ENCODE results near the gene PCDHGB2.
"Not testable (repeated sequence)": the region's sequence is repeated elsewhere in the genome, so short reads cannot be mapped to it uniquely, and the experiment has no call there.

The PCDHGB2 gene

DNA sequence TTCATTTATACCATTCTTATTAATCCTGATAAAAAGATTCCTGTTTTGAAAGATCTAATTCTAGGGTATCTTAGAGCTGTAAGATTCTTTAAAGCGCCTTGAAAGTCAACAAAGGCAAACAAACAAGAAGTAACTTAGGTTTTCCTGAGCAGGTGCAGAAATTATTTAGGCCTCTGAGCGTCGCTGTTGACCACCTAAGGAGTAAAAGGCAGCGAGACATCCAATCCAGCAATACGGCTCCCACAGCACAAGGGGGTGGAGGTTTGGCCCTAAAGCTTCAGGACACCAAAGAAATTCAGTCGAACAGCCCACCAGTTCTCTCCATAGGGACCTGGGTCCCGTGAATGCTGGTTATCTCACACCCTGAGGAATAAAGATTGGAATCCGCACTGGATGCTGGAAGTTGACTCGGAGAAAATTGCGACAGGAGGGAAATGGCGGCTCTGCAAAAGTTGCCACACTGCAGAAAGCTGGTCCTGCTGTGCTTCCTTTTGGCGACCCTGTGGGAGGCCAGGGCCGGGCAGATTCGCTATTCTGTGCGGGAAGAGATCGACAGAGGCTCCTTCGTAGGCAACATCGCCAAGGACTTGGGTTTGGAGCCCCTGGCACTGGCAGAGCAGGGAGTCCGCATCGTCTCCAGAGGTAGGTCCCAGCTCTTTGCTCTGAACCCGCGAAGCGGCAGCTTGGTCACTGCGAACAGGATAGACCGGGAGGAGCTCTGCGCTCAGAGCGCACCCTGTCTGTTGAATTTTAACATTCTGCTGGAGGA lies 21.1 kb upstream of the PCDHGB2 start, which contains the start of gene PCDHGA2:
TSS of gene PCDHGA2 (plus strand) at position 223 of the 769 bp plus-strand sequence.
- H3K4me1 ChIP-seq (ENCODE audit: insufficient read depth, low read length) = no peaks in the 10 kb centered on the region
- no peak within 1 kb of the TSS for H3K4me3 ChIP-seq (ENCODE audit: low read length)
- H3K36me3 ChIP-seq (ENCODE audit: insufficient read depth, low read depth, low read length) = no peaks in the 10 kb centered on the region
- no peak within 1 kb of the TSS for H3K9ac ChIP-seq (ENCODE audit: low read depth, low read length)
- peaks cover 60% of the 10 kb centered on the region for H3K9me3 ChIP-seq (ENCODE audit: insufficient read depth, low read depth, low read length)
- H3K27me3 ChIP-seq (ENCODE audit: insufficient read depth, low read length) = no peaks in the 10 kb centered on the region
- no peak within 1 kb of the TSS for H3K27ac ChIP-seq (ENCODE audit: low read length)

DNA sequence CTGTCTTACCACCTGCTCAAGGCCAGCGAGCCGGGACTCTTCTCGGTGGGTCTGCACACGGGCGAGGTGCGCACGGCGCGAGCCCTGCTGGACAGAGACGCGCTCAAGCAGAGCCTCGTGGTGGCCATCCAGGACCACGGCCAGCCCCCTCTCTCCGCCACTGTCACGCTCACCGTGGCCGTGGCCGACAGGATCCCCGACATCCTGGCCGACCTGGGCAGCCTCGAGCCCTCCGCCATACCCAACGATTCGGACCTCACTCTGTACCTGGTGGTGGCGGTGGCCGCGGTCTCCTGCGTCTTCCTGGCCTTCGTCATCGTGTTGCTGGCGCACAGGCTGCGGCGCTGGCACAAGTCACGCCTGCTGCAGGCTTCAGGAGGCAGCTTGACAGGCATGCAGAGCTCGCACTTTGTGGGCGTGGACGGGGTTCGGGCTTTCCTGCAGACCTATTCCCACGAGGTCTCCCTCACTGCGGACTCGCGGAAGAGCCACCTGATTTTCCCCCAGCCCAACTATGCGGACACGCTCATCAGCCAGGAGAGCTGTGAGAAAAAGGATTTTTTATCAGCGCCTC lies 18.9 kb upstream of the PCDHGB2 start:
- not testable (repeated sequence) for H3K27ac ChIP-seq (ENCODE audit: low read length); H3K9ac ChIP-seq (ENCODE audit: low read depth, low read length); H3K4me1 ChIP-seq (ENCODE audit: insufficient read depth, low read length); H3K4me3 ChIP-seq (ENCODE audit: low read length); H3K27me3 ChIP-seq (ENCODE audit: insufficient read depth, low read length); H3K36me3 ChIP-seq (ENCODE audit: insufficient read depth, low read depth, low read length)
- peaks cover 60% of the 10 kb centered on the region for H3K9me3 ChIP-seq (ENCODE audit: insufficient read depth, low read depth, low read length)

DNA sequence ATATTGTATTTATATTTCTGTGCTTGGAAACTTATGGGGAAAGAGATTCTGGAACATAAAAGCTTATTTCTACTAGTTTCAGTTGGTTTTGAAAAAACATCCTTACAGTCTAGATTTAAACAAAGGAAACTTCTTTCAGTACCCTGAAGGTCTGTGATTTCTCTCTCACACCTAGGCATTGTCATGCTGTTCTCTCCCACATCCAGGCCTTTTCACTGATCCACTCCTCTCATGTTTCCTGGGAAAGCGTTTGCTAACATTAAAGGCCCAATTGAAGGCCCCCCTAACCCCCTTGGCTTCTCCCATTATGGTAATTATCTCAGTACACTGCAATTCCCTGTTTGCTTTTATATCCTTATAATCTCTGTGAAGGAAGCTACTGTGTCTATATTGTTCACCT lies 17.0 kb upstream of the PCDHGB2 start:
- H3K4me3 ChIP-seq (ENCODE audit: low read length) = no peak overlapping the region
- no peaks in the 10 kb centered on the region for H3K36me3 ChIP-seq (ENCODE audit: insufficient read depth, low read depth, low read length)
- H3K27ac ChIP-seq (ENCODE audit: low read length) = no peak overlapping the region
- no peak overlapping the region for H3K9ac ChIP-seq (ENCODE audit: low read depth, low read length)
- no peaks in the 10 kb centered on the region for H3K4me1 ChIP-seq (ENCODE audit: insufficient read depth, low read length)
- no peaks in the 10 kb centered on the region for H3K27me3 ChIP-seq (ENCODE audit: insufficient read depth, low read length)
- peaks cover 65% of the 10 kb centered on the region for H3K9me3 ChIP-seq (ENCODE audit: insufficient read depth, low read depth, low read length)

DNA sequence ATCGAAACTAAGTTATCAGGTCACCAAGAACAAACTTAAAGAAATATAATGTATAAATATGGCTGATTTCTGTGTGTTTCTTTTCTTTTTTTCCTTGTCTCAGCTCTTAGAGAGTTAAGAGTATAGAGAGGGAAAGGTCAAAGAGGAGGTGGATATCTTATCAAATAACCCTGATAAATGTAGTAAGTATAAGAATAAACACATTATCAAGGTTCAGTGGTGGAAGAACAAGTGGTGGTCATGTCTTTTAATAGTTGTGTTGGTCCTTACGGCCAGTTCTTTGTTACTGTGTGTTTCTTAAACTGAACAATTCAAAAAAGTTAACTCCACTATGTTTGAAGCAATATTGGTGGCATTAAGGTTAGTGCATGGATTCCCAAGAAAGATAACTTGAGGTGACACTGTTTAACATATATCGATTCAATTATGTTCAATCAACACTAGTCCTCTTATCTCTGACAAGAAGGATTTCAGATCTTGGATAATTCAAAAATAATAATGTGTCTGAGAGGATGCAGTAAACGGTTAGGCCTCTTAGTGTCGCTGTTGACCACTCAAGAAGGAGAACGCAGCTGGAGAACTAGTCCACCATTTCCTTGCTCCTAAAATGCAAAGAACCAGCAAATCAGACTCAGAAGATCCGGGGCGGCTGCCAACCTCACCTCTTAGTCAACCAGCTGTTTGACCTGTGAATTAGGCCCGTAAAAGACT lies 16.4 kb upstream of the PCDHGB2 start, which contains the start of gene PCDHGA3:
TSS of gene PCDHGA3 (plus strand) at position 588 of the 711 bp plus-strand sequence. CDS start 205 bp downstream, outside the sequence.
- no peaks in the 10 kb centered on the region for H3K27me3 ChIP-seq (ENCODE audit: insufficient read depth, low read length)
- no peaks in the 10 kb centered on the region for H3K4me1 ChIP-seq (ENCODE audit: insufficient read depth, low read length)
- no peak within 1 kb of the TSS for H3K27ac ChIP-seq (ENCODE audit: low read length)
- no peak within 1 kb of the TSS for H3K9ac ChIP-seq (ENCODE audit: low read depth, low read length)
- H3K4me3 ChIP-seq (ENCODE audit: low read length) = no peak within 1 kb of the TSS
- H3K9me3 ChIP-seq (ENCODE audit: insufficient read depth, low read depth, low read length) = peaks cover 60% of the 10 kb centered on the region
- no peaks in the 10 kb centered on the region for H3K36me3 ChIP-seq (ENCODE audit: insufficient read depth, low read depth, low read length)

DNA sequence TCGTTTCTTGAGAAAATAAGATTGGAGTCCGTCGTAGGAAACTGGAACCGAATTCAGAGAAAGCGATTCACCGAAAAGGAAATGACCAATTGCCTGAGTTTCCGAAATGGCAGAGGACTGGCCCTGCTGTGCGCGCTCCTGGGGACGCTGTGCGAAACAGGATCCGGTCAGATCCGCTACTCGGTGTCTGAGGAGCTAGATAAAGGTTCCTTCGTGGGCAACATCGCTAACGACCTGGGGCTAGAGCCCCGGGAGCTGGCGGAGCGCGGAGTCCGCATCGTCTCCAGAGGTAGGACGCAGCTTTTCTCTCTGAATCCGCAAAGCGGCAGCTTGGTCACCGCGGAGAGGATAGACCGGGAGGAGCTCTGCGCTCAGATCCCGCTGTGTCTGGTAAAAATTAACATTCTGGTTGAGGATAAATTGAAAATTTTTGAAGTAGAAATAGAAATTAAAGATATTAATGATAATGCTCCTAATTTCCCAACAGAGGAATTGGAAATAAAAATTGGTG lies 15.8 kb upstream of the PCDHGB2 start:
- Histone ChIP-seq H3K9ac (ENCODE audit: low read depth, low read length) (no peak overlapping the region), H3K27ac (ENCODE audit: low read length) (no peak overlapping the region), H3K27me3 (ENCODE audit: insufficient read depth, low read length) (no peaks in the 10 kb centered on the region), H3K9me3 (ENCODE audit: insufficient read depth, low read depth, low read length) (peaks cover 56% of the 10 kb centered on the region), H3K4me3 (ENCODE audit: low read length) (no peak overlapping the region), H3K36me3 (ENCODE audit: insufficient read depth, low read depth, low read length) (no peaks in the 10 kb centered on the region), H3K4me1 (ENCODE audit: insufficient read depth, low read length) (no peaks in the 10 kb centered on the region)

DNA sequence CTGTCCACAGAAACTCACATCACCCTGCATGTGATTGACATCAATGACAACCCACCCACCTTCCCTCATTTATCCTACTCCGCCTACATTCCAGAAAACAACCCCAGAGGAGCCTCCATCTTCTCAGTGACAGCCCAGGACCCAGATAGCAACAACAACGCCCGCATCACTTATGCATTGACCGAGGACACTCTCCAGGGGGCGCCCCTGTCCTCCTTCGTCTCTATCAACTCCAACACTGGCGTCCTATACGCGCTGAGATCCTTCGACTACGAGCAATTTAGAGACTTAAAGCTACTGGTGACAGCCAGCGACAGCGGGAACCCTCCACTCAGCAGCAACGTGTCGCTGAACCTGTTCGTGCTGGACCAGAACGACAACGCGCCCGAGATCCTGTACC lies 14.5 kb upstream of the PCDHGB2 start:
- no peak overlapping the region for H3K4me3 ChIP-seq (ENCODE audit: low read length)
- no peak overlapping the region for H3K27ac ChIP-seq (ENCODE audit: low read length)
- peaks cover 45% of the 10 kb centered on the region for H3K9me3 ChIP-seq (ENCODE audit: insufficient read depth, low read depth, low read length)
- no peak overlapping the region for H3K9ac ChIP-seq (ENCODE audit: low read depth, low read length)
- H3K36me3 ChIP-seq (ENCODE audit: insufficient read depth, low read depth, low read length) = no peaks in the 10 kb centered on the region
- H3K27me3 ChIP-seq (ENCODE audit: insufficient read depth, low read length) = no peaks in the 10 kb centered on the region
- no peaks in the 10 kb centered on the region for H3K4me1 ChIP-seq (ENCODE audit: insufficient read depth, low read length)

DNA sequence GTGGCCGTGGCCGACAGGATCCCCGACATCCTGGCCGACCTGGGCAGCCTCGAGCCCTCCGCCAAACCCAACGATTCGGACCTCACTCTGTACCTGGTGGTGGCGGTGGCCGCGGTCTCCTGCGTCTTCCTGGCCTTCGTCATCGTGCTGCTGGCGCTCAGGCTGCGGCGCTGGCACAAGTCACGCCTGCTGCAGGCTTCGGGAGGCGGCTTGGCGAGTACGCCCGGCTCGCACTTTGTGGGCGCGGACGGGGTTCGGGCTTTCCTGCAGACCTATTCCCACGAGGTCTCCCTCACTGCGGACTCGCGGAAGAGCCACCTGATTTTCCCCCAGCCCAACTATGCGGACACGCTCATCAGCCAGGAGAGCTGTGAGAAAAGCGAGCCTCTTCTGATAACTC lies 13.8 kb upstream of the PCDHGB2 start:
- not testable (repeated sequence) for H3K27me3 ChIP-seq (ENCODE audit: insufficient read depth, low read length); H3K4me3 ChIP-seq (ENCODE audit: low read length); H3K9ac ChIP-seq (ENCODE audit: low read depth, low read length); H3K4me1 ChIP-seq (ENCODE audit: insufficient read depth, low read length); H3K27ac ChIP-seq (ENCODE audit: low read length); H3K36me3 ChIP-seq (ENCODE audit: insufficient read depth, low read depth, low read length)
- peaks cover 51% of the 10 kb centered on the region for H3K9me3 ChIP-seq (ENCODE audit: insufficient read depth, low read depth, low read length)

DNA sequence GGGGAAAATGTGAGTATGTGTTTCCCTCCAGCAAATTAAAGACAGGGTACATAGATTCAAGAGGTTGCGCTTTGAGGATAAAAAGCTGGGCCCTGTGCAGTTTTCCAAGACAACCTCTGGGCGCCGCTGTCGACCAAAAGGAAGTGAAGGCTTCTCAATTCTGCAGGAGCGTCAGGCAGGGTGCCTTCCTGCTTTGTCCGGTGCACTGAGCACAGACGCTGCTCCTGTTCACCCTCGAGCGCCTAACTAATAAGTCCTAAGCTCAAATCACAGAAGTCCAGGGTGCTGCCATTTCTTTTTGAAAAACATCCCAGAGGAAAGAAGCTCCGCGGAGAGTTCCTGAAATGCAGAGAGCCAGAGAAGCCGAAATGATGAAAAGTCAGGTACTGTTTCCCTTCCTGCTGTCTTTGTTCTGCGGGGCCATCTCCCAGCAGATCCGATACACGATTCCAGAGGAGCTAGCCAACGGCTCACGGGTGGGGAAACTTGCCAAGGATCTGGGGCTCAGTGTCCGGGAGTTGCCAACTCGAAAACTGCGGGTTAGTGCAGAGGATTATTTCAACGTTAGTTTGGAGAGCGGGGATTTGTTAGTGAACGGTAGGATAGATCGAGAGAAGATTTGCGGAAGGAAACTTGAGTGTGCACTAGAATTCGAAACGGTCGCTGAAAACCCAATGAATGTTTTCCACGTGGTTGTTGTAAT lies 9.7 kb upstream of the PCDHGB2 start, which contains the start of gene PCDHGB1:
TSS of gene PCDHGB1 (plus strand) at position 183 of the 703 bp plus-strand sequence. CDS start at position 345, 162 bp downstream.
- Histone ChIP-seq H3K27me3 (ENCODE audit: insufficient read depth, low read length) (no peaks in the 10 kb centered on the region), H3K27ac (ENCODE audit: low read length) (no peak within 1 kb of the TSS), H3K4me3 (ENCODE audit: low read length) (peak within 1 kb of the TSS; percentile 42; the same call in 1 of the 2 replicates), H3K9me3 (ENCODE audit: insufficient read depth, low read depth, low read length) (peaks cover 53% of the 10 kb centered on the region), H3K36me3 (ENCODE audit: insufficient read depth, low read depth, low read length) (no peaks in the 10 kb centered on the region), H3K4me1 (ENCODE audit: insufficient read depth, low read length) (no peaks in the 10 kb centered on the region), H3K9ac (ENCODE audit: low read depth, low read length) (no peak within 1 kb of the TSS)

DNA sequence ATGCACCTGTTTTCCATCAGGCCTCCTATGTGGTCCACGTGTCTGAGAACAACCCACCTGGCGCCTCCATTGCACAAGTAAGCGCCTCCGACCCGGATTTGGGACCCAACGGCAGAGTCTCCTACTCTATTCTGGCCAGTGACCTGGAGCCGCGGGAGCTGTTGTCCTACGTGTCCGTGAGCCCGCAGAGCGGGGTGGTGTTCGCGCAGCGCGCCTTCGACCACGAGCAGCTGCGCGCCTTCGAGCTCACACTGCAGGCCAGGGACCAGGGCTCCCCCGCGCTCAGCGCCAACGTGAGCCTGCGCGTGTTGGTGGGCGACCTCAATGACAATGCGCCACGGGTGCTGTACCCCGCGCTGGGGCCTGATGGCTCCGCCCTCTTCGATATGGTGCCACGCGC lies 8.2 kb upstream of the PCDHGB2 start:
- no peaks in the 10 kb centered on the region for H3K4me1 ChIP-seq (ENCODE audit: insufficient read depth, low read length)
- no peaks in the 10 kb centered on the region for H3K27me3 ChIP-seq (ENCODE audit: insufficient read depth, low read length)
- H3K36me3 ChIP-seq (ENCODE audit: insufficient read depth, low read depth, low read length) = no peaks in the 10 kb centered on the region; the same call in 1 of the 2 replicates
- H3K9ac ChIP-seq (ENCODE audit: low read depth, low read length) = no peak overlapping the region
- no peak overlapping the region for H3K27ac ChIP-seq (ENCODE audit: low read length)
- no peak overlapping the region for H3K4me3 ChIP-seq (ENCODE audit: low read length)
- peaks cover 60% of the 10 kb centered on the region for H3K9me3 ChIP-seq (ENCODE audit: insufficient read depth, low read depth, low read length)

DNA sequence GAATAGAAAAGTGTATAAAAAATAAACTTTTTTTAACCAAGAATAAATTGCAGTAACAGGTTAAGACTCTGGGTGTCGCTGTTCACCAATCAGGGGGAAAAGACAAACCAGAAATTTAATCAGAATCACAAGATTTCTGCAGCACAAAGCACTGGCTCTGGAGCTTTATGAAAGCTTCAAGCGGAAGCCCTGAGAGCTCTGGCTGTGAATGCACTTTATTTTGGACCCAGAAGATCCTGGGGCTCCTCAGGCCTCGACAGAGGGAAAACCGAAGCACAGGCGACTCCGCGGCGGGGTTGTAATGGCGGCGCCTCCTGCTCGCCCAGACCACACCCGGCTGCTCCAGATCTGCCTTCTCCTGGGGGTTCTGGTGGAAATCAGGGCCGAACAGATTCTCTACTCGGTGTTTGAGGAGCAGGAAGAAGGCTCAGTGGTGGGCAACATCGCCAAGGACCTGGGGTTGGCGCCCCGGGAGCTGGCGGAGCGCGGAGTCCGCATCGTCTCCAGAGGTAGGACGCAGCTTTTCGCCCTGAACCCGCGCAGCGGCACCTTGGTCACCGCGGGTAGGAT lies 4.8 kb upstream of the PCDHGB2 start, which contains the start of gene PCDHGA4:
TSS of gene PCDHGA4 (plus strand) at position 122 of the 570 bp plus-strand sequence. CDS start at position 209, 87 bp downstream.
- H3K36me3 ChIP-seq (ENCODE audit: insufficient read depth, low read depth, low read length) = no peaks in the 10 kb centered on the region; the same call in 1 of the 2 replicates
- H3K4me3 ChIP-seq (ENCODE audit: low read length) = no peak within 1 kb of the TSS
- no peak within 1 kb of the TSS for H3K27ac ChIP-seq (ENCODE audit: low read length)

DNA sequence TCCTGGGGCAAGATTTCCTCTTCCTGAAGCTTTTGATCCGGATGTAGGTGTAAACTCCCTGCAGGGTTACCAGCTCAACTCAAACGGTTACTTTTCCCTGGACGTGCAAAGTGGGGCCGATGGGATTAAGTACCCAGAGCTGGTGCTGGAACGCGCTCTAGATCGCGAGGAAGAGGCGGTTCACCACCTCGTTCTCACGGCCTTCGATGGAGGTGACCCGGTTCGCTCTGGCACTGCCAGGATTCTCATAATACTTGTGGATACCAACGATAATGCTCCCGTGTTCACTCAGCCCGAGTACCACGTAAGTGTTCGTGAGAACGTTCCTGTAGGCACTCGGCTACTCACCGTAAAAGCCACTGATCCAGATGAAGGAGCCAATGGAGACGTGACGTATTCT lies 4.2 kb upstream of the PCDHGB2 start:
- H3K36me3 ChIP-seq (ENCODE audit: insufficient read depth, low read depth, low read length) = no peaks in the 10 kb centered on the region; the same call in 1 of the 2 replicates
- no peak overlapping the region for H3K9ac ChIP-seq (ENCODE audit: low read depth, low read length)
- H3K27ac ChIP-seq (ENCODE audit: low read length) = no peak overlapping the region
- H3K27me3 ChIP-seq (ENCODE audit: insufficient read depth, low read length) = no peaks in the 10 kb centered on the region
- H3K4me3 ChIP-seq (ENCODE audit: low read length) = no peak overlapping the region
- H3K9me3 ChIP-seq (ENCODE audit: insufficient read depth, low read depth, low read length) = peaks cover 70% of the 10 kb centered on the region
- no peaks in the 10 kb centered on the region for H3K4me1 ChIP-seq (ENCODE audit: insufficient read depth, low read length)

More for the DNA sequence above, 4.8 kb upstream of the PCDHGB2 start, which contains the start of gene PCDHGA4:
- no peaks in the 10 kb centered on the region for H3K27me3 ChIP-seq (ENCODE audit: insufficient read depth, low read length)
- no peaks in the 10 kb centered on the region for H3K4me1 ChIP-seq (ENCODE audit: insufficient read depth, low read length)
- H3K9ac ChIP-seq (ENCODE audit: low read depth, low read length) = no peak within 1 kb of the TSS
- H3K9me3 ChIP-seq (ENCODE audit: insufficient read depth, low read depth, low read length) = peaks cover 67% of the 10 kb centered on the region

All from iPS-20b (cell line).